PC-3 (cell line): ENCODE results near the gene TNFRSF25. TPM values are rescaled to one million over a fixed set of nuclear protein-coding genes. Genes with fewer than 3 reads are reported as not detected.

Experiments used
- ATAC-seq: fragments of 200-7000 bp; cut with Tn5 transposase; 2 replicates; pipeline ENCODE4 v1.9.1; 2020; ENCODE audit warnings: mild to moderate bottlenecking, moderate library complexity
- BruUV-seq: library from RNA; stranded (reverse); fragments of 400-500 nt; replicated peaks from 2 replicates; lab custom pipeline; 2021; lab: Mats Ljungman, UMichigan
- CTCF ChIA-PET: fragments of 300-600 bp; sonication (Branson Sonifier 250); formaldehyde crosslinking; loops from one replicate; lab custom pipeline; 2022; ENCODE audit warnings: antibody characterized with exemption; lab: Charles Lee
- POLR2A ChIA-PET: fragments of 300-600 bp; sonication (Branson Sonifier 250); formaldehyde crosslinking; loops from one replicate; lab custom pipeline; 2022; ENCODE audit warnings: antibody characterized with exemption; ENCODE audit not compliant: unreplicated experiment; lab: Charles Lee
- DNase-seq: peaks from one replicate; pipeline ENCODE4 v3.0.0-alpha.2; 2015
- H2AFZ ChIP-seq: fragments of 300-600 bp; sonication (generic); 2 replicates; pipeline ENCODE4 v1.6.0; 2016; ENCODE audit warnings: antibody characterized with exemption, low read length
- H3F3A ChIP-seq: fragments of 300-600 bp; sonication (generic); one replicate; pipeline ENCODE4 v1.6.0; 2017; ENCODE audit warnings: antibody characterized with exemption, low read length, control low read depth, mild to moderate bottlenecking; ENCODE audit not compliant: unreplicated experiment
- H3K27ac ChIP-seq: fragments of 300-600 bp; sonication (generic); 2 replicates; pipeline ENCODE4 v1.5.1; 2016; ENCODE audit warnings: mild to moderate bottlenecking, low read length
- H3K27me3 ChIP-seq: fragments of 300-600 bp; sonication (generic); 2 replicates; pipeline ENCODE4 v1.6.1; 2016; ENCODE audit warnings: low read length, mixed read lengths
- H3K36me3 ChIP-seq: fragments of 300-600 bp; sonication (generic); 2 replicates; pipeline ENCODE4 v1.6.1; 2016; ENCODE audit warnings: low read depth, mixed run types, low read length, mixed read lengths
- H3K4me1 ChIP-seq: fragments of 300-600 bp; sonication (generic); 2 replicates; pipeline ENCODE4 v1.5.1; 2016; ENCODE audit warnings: low read length; ENCODE audit not compliant: insufficient read depth
- H3K4me2 ChIP-seq: fragments of 300-600 bp; sonication (generic); 2 replicates; pipeline ENCODE4 v1.6.0; 2016; ENCODE audit warnings: low read length
- H3K4me3 ChIP-seq: fragments of 300-600 bp; sonication (generic); 2 replicates; pipeline ENCODE4 v1.5.1; 2016; ENCODE audit warnings: mild to moderate bottlenecking, low read length, mixed read lengths
- H3K79me2 ChIP-seq: fragments of 300-600 bp; sonication (generic); 2 replicates; pipeline ENCODE4 v1.6.1; 2017; ENCODE audit warnings: low read length, mixed read lengths
- H3K9ac ChIP-seq: fragments of 300-600 bp; sonication (generic); 2 replicates; pipeline ENCODE4 v1.6.0; 2016; ENCODE audit warnings: mild to moderate bottlenecking, low read length
- H3K9me2 ChIP-seq: fragments of 300-600 bp; sonication (generic); replicated peaks from 2 replicates; pipeline ENCODE4 v1.6.1; 2016; ENCODE audit warnings: mixed run types, low read length, mixed read lengths
- H3K9me3 ChIP-seq: fragments of 300-600 bp; sonication (generic); 2 replicates; pipeline ENCODE4 v1.6.1; 2016; ENCODE audit warnings: low read length, mixed read lengths
- H4K20me1 ChIP-seq: fragments of 300-600 bp; sonication (generic); 2 replicates; pipeline ENCODE4 v1.6.1; 2016; ENCODE audit warnings: low read length, mixed read lengths
- EZH2 ChIP-seq: fragments of 300-600 bp; sonication (generic); IDR thresholded peaks from one replicate; pipeline ENCODE4 v1.6.1; 2017; ENCODE audit warnings: antibody characterized with exemption, mild to moderate bottlenecking, low read length; ENCODE audit not compliant: unreplicated experiment
- EZH2phosphoT487 ChIP-seq: fragments of 300-600 bp; sonication (generic); IDR thresholded peaks from 2 replicates; pipeline ENCODE4 v1.6.1; 2018; ENCODE audit warnings: mild to moderate bottlenecking, antibody characterized with exemption, low read length, borderline replicate concordance
- intact Hi-C: fragments of 100-400 bp; cut with micrococcal nuclease; formaldehyde crosslinking; loops from 2 replicates; pipeline ENCODE4 v1.9.0; 2023
- total RNA-seq: library from RNA; depleted of rRNA; stranded (reverse); fragments of >200 nt; gene quantifications from 2 replicates; pipeline ENCODE4 v1.2.3, GENCODE V29; 2014
- TF ChIP-seq, protein P1 (sequence below): fragments of 300-600 bp; sonication (generic); conservative IDR thresholded peaks from 2 replicates; pipeline ENCODE4 v1.5.1; 2017; ENCODE audit warnings: antibody characterized with exemption, low read depth, mild to moderate bottlenecking, low read length

TNFRSF25 gene
- total RNA-seq, 1 experiment from 2014 or later, result 42.5 TPM

- H3K79me2 ChIP-seq, result no peaks in the 10 kb centered on the region
- H3F3A ChIP-seq, result no peaks in the 10 kb centered on the region
- no peaks in the 10 kb centered on the region for H4K20me1 ChIP-seq
- peaks cover 39% of the 10 kb centered on the region for H3K36me3 ChIP-seq
- no peak overlapping the region for H3K4me3 ChIP-seq
- no peak overlapping the region for H3K9ac ChIP-seq
- no peaks in the 10 kb centered on the region for H3K27me3 ChIP-seq
- BruUV-seq, result no TSS peak
- intact Hi-C loops, result no loop called here
- no peaks in the 10 kb centered on the region for H3K9me2 ChIP-seq
- ATAC-seq (no peak), DNase-seq (no peak)
- H3K4me2 ChIP-seq, result no peak overlapping the region
- TF ChIP-seq, protein P1, sequence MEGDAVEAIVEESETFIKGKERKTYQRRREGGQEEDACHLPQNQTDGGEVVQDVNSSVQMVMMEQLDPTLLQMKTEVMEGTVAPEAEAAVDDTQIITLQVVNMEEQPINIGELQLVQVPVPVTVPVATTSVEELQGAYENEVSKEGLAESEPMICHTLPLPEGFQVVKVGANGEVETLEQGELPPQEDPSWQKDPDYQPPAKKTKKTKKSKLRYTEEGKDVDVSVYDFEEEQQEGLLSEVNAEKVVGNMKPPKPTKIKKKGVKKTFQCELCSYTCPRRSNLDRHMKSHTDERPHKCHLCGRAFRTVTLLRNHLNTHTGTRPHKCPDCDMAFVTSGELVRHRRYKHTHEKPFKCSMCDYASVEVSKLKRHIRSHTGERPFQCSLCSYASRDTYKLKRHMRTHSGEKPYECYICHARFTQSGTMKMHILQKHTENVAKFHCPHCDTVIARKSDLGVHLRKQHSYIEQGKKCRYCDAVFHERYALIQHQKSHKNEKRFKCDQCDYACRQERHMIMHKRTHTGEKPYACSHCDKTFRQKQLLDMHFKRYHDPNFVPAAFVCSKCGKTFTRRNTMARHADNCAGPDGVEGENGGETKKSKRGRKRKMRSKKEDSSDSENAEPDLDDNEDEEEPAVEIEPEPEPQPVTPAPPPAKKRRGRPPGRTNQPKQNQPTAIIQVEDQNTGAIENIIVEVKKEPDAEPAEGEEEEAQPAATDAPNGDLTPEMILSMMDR, result no peak
- TF ChIP-seq EZH2, result no peak
- no peak for TF ChIP-seq EZH2phosphoT487
- no peak overlapping the region for H2AFZ ChIP-seq
- H3K27ac ChIP-seq, result no peak overlapping the region
- H3K4me1 ChIP-seq, result no peaks in the 10 kb centered on the region
- H3K9me3 ChIP-seq, result no peaks in the 10 kb centered on the region
- CTCF ChIA-PET, result no interaction called here
- POLR2A ChIA-PET, result no interaction called here
Measured at GRCh38 chr1:6467744-6468688, 2.0 kb upstream of the TNFRSF25 start.

DNA sequence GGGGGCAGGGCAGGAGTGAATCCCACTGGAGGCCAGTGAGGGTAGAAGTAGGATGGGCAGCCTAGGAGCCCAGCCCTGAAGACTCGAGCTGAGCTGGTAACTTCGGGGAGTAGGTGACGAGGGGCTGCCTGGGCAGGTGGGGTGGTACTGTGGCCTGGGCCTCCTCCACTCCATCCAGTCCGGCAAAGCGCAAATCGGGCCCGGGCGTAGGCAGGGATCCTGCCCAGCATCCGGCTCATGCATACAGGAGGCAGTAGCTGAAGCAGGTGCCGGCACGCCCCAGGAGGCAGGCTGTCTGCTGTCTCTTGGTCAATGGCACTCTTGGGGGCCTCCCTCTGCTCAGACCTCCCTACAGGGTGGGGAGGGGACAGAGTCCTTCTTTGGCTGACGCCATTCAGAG, 1.3 kb upstream of the TNFRSF25 start:
- intact Hi-C loops, result no loop called here
- Histone ChIP-seq H3K27ac (no peak overlapping the region), H3K27me3 (no peaks in the 10 kb centered on the region), H3K4me1 (no peaks in the 10 kb centered on the region), H2AFZ (no peak overlapping the region), H4K20me1 (no peaks in the 10 kb centered on the region), H3K4me2 (no peak overlapping the region), H3K9me2 (no peaks in the 10 kb centered on the region), H3K79me2 (no peaks in the 10 kb centered on the region), H3K9me3 (no peaks in the 10 kb centered on the region), H3F3A (no peaks in the 10 kb centered on the region), H3K36me3 (peaks cover 39% of the 10 kb centered on the region), H3K9ac (no peak overlapping the region), H3K4me3 (no peak overlapping the region)
- POLR2A ChIA-PET, result no interaction called here
- ATAC-seq (no peak), DNase-seq (no peak)
- TF ChIP-seq, protein P1, result no peak
- no peak for TF ChIP-seq EZH2phosphoT487
- TF ChIP-seq EZH2, result no peak
- CTCF ChIA-PET, result no interaction called here
- no TSS peak for BruUV-seq

GRCh38 chr1:6466751-6467150, 778 bp upstream of the TNFRSF25 start:
- TF ChIP-seq, protein P1, result no peak
- no peak for TF ChIP-seq EZH2phosphoT487
- TF ChIP-seq EZH2, result no peak
- H3K27ac ChIP-seq, result no peak overlapping the region
- intact Hi-C loops, result no loop called here
- no TSS peak for BruUV-seq
- POLR2A ChIA-PET, result no interaction called here
- no peaks in the 10 kb centered on the region for H3F3A ChIP-seq
- H3K36me3 ChIP-seq, result peaks cover 41% of the 10 kb centered on the region
- H4K20me1 ChIP-seq, result no peaks in the 10 kb centered on the region
- no peaks in the 10 kb centered on the region for H3K9me2 ChIP-seq
- CTCF ChIA-PET, result no interaction called here
- no peak overlapping the region for H3K4me3 ChIP-seq
- no peak overlapping the region for H3K4me2 ChIP-seq
- DNase-seq (no peak), ATAC-seq (no peak)
- no peak overlapping the region for H2AFZ ChIP-seq
- H3K9me3 ChIP-seq, result no peaks in the 10 kb centered on the region
- no peaks in the 10 kb centered on the region for H3K27me3 ChIP-seq
- no peak overlapping the region for H3K9ac ChIP-seq
- no peaks in the 10 kb centered on the region for H3K4me1 ChIP-seq
- no peaks in the 10 kb centered on the region for H3K79me2 ChIP-seq
